RWPE1 (cell line): ENCODE results near the gene BBS1.

Source experiments
- CTCF ChIA-PET: fragments of 350-600 bp; sonication (Branson Sonifier 250); formaldehyde crosslinking; extraction: SDS; loops from one replicate; lab custom pipeline; 2021; lab: Yijun Ruan, JAX
- POLR2A ChIA-PET: fragments of 400-600 bp; formaldehyde crosslinking; extraction: SDS; loops from one replicate; lab custom pipeline; 2020; ENCODE audit warnings: antibody characterized with exemption; ENCODE audit not compliant: low non-redundant PET; lab: Yijun Ruan, JAX
- DNase-seq: peaks from one replicate; pipeline ENCODE4 v3.0.0; 2012; ENCODE audit warnings: low spot score
- H3K27ac ChIP-seq: fragments of 450-650 bp; 2 replicates; pipeline ENCODE4 v1.5.1; 2017
- TF ChIP-seq, protein P1 (sequence below): fragments of 450-650 bp; conservative IDR thresholded peaks from 2 replicates; pipeline ENCODE4 v1.5.1; 2017; ENCODE audit warnings: low read depth, mild to moderate bottlenecking

BBS1 gene

DNA sequence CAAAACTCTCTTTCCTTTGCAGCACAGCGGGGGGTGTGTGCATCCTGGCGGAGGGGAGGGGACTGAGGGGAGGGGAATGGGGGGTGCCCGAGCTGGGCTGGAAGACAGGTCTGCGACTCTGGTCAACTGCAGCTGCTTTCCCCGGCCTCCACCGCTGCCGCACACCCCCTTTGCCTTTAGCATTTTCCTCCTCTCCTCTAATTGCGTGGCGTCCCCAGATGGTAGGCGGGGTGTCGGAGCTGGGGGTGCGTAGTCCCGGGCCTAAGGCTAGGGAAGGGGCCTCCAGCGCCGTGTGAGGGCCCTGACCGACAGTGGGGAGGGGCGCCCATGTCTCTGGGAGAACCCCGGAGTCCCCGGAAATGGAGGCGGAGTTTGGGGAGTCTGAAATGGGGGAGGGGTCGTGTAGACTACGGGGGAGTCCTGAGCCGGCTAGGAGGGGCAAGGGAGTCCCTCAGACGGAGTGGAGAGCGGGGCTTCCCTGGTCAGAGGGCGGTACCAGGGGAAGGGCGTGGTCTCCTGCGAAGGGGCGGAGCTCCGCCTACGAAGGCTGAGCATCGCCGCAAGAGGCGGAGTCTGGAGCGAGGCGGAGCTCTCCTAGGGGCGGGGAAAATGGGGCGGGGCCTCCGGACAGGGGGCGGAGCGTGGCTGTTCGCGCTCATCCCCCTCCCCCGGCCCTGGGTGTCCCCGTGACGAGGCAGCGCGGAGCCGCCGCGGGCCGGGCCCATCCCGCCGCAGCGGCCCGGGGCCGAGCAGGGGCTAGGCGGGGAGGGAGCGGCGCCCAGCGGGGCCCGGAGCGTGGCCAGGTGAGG, 44.0 kb upstream of the BBS1 start, which contains the start of gene PELI3:
Gene PELI3 (plus strand): TSS at position 681 of the 809 bp plus-strand sequence. CDS start 1,224 bp downstream, outside the sequence.
- peak; percentile 96 for DNase-seq
- TF ChIP-seq, protein P1, sequence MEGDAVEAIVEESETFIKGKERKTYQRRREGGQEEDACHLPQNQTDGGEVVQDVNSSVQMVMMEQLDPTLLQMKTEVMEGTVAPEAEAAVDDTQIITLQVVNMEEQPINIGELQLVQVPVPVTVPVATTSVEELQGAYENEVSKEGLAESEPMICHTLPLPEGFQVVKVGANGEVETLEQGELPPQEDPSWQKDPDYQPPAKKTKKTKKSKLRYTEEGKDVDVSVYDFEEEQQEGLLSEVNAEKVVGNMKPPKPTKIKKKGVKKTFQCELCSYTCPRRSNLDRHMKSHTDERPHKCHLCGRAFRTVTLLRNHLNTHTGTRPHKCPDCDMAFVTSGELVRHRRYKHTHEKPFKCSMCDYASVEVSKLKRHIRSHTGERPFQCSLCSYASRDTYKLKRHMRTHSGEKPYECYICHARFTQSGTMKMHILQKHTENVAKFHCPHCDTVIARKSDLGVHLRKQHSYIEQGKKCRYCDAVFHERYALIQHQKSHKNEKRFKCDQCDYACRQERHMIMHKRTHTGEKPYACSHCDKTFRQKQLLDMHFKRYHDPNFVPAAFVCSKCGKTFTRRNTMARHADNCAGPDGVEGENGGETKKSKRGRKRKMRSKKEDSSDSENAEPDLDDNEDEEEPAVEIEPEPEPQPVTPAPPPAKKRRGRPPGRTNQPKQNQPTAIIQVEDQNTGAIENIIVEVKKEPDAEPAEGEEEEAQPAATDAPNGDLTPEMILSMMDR, result no peak
- ChIA-PET CTCF (interaction anchor here (0.5 to 0.6 kb wide), 3 partner anchors 10 to 225 kb away, joined by 3 read pairs; no protein-coding TSS in a partner anchor), POLR2A (interaction anchor here (0.6 to 0.9 kb wide), 4 partner anchors 14 to 147 kb away, joined by 4 to 6 read pairs (median 6); partner anchors contain the start of gene DPP3)
- peak within 1 kb of the TSS; percentile 71 for H3K27ac ChIP-seq

DNA sequence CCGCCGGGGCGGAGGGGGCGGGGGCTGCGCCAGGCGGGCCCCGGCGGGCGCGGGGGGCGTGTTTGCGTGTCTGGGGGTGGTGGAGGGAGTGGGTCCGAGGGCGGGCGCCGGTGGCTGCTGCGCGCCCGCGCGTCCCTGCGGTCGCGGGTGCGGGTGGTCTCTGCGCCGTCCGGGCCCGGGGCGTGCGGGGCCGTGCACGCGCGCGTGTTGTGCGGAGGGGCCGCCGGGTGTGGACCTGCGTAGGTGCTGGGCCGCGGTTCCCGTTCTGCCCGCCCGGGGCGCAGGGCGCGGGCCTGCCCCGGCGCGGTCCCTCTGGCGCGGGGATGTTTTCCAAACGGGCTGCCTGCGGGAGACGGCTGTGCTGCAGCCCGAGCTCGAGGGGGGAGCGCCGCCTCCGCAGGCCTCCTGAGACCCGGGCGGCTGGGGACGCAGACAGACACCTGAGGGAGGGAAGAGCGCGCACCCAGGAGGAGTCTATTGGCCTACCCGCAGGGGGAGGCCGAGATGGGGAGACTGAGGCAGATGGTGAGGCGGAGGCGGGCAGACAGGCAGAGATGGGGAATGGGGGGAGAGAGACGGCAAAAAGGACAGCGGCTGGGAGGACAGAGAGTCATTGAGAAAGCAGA, 43.3 kb upstream of the BBS1 start:
- POLR2A ChIA-PET, result interaction anchor here (0.9 kb wide), 1 partner anchor 13 kb away, joined by 6 read pairs; the partner anchor contains the start of gene DPP3
- peak; percentile 50 for DNase-seq
- H3K27ac ChIP-seq, result peak overlapping the region; percentile 71
- CTCF ChIA-PET, result interaction anchor here (0.7 to 1.0 kb wide), 3 partner anchors 9 to 28 kb away, joined by 3 to 5 read pairs (median 3); no protein-coding TSS in a partner anchor
- TF ChIP-seq, protein P1, result peak; percentile 37

DNA sequence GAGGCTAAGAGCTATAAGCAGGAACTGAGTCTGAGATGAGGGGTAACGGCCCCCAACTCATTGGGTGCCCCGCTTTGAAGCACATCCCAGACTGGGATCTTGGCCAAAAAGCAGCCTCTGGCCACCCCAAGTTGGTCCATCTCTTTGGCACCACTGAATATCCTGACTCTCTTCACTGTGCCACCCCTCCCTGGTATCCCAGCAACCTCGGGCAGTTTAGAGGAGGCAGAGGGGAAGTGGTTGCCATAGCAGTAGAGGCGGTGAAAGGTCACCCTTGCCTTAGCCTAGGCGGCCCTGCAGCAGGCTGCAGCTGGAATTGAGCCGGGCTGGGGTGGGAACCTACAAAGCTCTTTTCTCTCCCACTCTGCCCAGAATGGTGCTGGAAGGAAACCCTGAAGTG, 42.7 kb upstream of the BBS1 start:
- POLR2A ChIA-PET, result no interaction called here
- TF ChIP-seq, protein P1, result no peak
- H3K27ac ChIP-seq, result peak overlapping the region; percentile 71
- CTCF ChIA-PET, result interaction anchor here (0.7 to 1.7 kb wide), 5 partner anchors 8 to 50 kb away, joined by 3 to 6 read pairs (median 4); no protein-coding TSS in a partner anchor
- DNase-seq, result no peak

DNA sequence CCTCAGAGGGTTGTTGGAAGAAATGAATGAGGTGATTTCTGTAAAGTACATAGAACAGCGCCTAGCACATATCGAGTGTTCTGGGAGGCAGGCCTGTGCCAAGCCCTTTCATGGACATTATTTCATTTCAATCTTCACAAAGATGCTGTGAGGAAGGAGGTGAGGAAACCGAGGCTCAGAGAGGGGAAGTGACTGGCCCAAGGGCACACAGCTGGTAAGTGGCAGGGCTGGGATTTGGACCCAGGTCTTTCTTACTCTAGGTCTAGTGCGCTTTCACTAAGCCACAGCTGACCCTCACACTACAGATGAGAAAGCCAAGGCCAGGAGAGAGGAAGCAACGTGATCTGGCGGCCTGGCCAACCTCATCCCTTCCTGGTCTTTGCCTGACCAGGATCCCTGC, 41.7 kb upstream of the BBS1 start:
- POLR2A ChIA-PET, result no interaction called here
- TF ChIP-seq, protein P1, result no peak
- CTCF ChIA-PET, result interaction anchor here (0.6 to 1.7 kb wide), 4 partner anchors 10 to 871 kb away, joined by 3 to 6 read pairs (median 4); no protein-coding TSS in a partner anchor
- DNase-seq, result no peak
- no peak overlapping the region for H3K27ac ChIP-seq

DNA sequence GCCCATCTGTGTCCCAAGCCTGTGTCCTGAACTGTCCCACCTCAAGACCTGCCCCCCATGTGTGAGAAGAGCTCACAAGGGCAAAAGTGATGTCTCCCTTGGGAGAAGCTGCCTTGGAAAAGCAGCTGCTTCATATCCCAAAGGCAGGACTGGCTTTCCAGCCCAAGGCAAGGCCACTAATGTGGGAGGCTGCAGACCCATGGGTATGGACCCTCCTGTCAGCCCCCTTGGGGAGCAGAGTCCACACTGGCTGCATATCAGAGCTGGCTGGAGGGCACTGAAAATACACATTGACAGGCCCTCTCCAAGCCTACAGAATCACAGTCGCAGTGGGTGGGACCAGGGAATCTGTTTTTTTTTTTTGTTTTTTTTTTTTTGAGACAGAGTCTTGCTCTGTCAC, 41.0 kb upstream of the BBS1 start:
- DNase-seq, result no peak
- ChIA-PET POLR2A (no interaction called here), CTCF (interaction anchor here (1.4 to 1.7 kb wide), 2 partner anchors 10 to 51 kb away, joined by 3 to 6 read pairs; no protein-coding TSS in a partner anchor)
- H3K27ac ChIP-seq, result no peak overlapping the region
- TF ChIP-seq, protein P1, result no peak

DNA sequence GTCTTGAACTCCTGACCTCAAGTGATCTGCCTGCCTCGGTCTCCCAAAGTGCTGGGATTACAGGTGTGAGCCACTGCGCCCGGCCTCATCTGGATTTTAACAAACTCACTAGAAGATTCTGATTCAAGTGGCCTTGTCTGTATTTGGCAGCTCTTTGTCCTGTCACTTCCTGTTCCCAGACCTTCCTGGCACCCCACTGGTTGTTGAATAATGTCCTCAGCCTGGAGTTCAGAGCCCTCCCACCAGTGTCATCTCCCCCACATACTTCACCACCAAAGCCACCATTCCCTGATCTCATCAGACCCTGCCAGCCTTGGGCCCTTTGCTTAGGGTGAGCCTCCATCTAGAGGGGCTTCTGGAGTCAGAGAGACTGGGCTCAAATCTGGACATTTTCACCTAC, 40.4 kb upstream of the BBS1 start:
- CTCF ChIA-PET, result interaction anchor here (1.4 kb wide), 1 partner anchor 9 kb away, joined by 3 read pairs; no protein-coding TSS in a partner anchor
- TF ChIP-seq, protein P1, result no peak
- POLR2A ChIA-PET, result no interaction called here
- no peak overlapping the region for H3K27ac ChIP-seq
- DNase-seq, result no peak
